Measurements from ENCODE around the gene RAD51B.

Gene RAD51B

GRCh38 chr14:68594737-68595380 is 775.3 kb downstream of the RAD51B start:
- no peak for DNase-seq

GRCh38 chr14:68596211-68596610 is 776.6 kb downstream of the RAD51B start:
- DNase-seq, result no peak

- no peak for DNase-seq
Measured at GRCh38 chr14:68596701-68597100, 777.1 kb downstream of the RAD51B start.

GRCh38 chr14:68598089-68598488 is 778.5 kb downstream of the RAD51B start:
- DNase-seq, result no peak

GRCh38 chr14:68598621-68599447 is 779.3 kb downstream of the RAD51B start:
- no peak for DNase-seq

- DNase-seq, result no peak
Measured at GRCh38 chr14:68599896-68600610, 780.5 kb downstream of the RAD51B start.

- no peak for DNase-seq
Measured at GRCh38 chr14:68602507-68602906, 782.9 kb downstream of the RAD51B start.

- no peak for DNase-seq
Measured at GRCh38 chr14:68603533-68604360, 784.2 kb downstream of the RAD51B start.

- DNase-seq, result no peak
Measured at GRCh38 chr14:68604361-68604730, 784.8 kb downstream of the RAD51B start.

- no peak for DNase-seq
Measured at GRCh38 chr14:68604822-68605221, 785.2 kb downstream of the RAD51B start.

- DNase-seq, result no peak
Measured at GRCh38 chr14:68606176-68606575, 786.6 kb downstream of the RAD51B start.

- no peak for DNase-seq
Measured at GRCh38 chr14:68606644-68607043, 787.1 kb downstream of the RAD51B start.

- DNase-seq, result no peak
Measured at GRCh38 chr14:68607081-68607866, 787.7 kb downstream of the RAD51B start.

- DNase-seq, result no peak
Measured at GRCh38 chr14:68607867-68608573, 788.4 kb downstream of the RAD51B start.

- no peak for DNase-seq
Measured at GRCh38 chr14:68608574-68608962, 789.0 kb downstream of the RAD51B start.

- DNase-seq, result no peak
Measured at GRCh38 chr14:68609012-68609411, 789.4 kb downstream of the RAD51B start.

- DNase-seq, result no peak
Measured at GRCh38 chr14:68610251-68610793, 790.7 kb downstream of the RAD51B start.

- DNase-seq, result no peak
Measured at GRCh38 chr14:68611599-68611998, 792.0 kb downstream of the RAD51B start.

- no peak for DNase-seq
Measured at GRCh38 chr14:68612049-68612448, 792.5 kb downstream of the RAD51B start.

- DNase-seq, result no peak
Measured at GRCh38 chr14:68616221-68616902, 796.8 kb downstream of the RAD51B start.

Data from NCI-H526 treated with DMSO at 0.1 percent for 48 hours (cell line).